Upper lobe of left lung (tissue), 4 donors: ENCODE measurements around the gene YIF1B.

Source experiments
- CTCF ChIP-seq, 6 experiments: fragments of 450-650 bp in 4 of 6; fragments of 200-600 bp in 2 of 6; sonication (generic) in 2 of 6; IDR thresholded peaks; one replicate each; pipeline ENCODE4 v1.5.1; 2016 to 2019; ENCODE audit warnings: antibody characterized with exemption in 6 of 6
- POLR2AphosphoS5 ChIP-seq, 2 donors: sonication (generic); formaldehyde crosslinking; IDR thresholded peaks; one replicate each; pipeline ENCODE4 v1.5.1; 2017; ENCODE audit warnings: antibody characterized with exemption in 2 of 2

- TF ChIP-seq CTCF (IDR thresholded peaks at IDR 0.05) (no peak), POLR2AphosphoS5 (IDR thresholded peaks at IDR 0.05) (peak; percentile 4 to 62)
These were observed 51.9 kb downstream of the YIF1B start for GRCh38 chr19:38263689-38264485.
